DND-41 (cell line): ENCODE data around the gene LRP3.

Source experiments
- ATAC-seq: fragments of 200-7000 bp; cut with Tn5 transposase; 3 replicates; pipeline ENCODE4 v1.9.1; 2021; ENCODE audit warnings: low read depth; ENCODE audit not compliant: insufficient read depth
- DNase-seq: peaks from one replicate; pipeline ENCODE4 v3.0.0-alpha.2; 2020
- H2AFZ ChIP-seq: 2 replicates; pipeline ENCODE4 v1.6.0; 2012; ENCODE audit warnings: low read depth, low read length
- H3K27ac ChIP-seq: 2 replicates; pipeline ENCODE4 v1.5.1; 2012; ENCODE audit warnings: low read length, inconsistent platforms
- H3K27me3 ChIP-seq: fragments of 200-600 bp; sonication (generic); 2 replicates; pipeline ENCODE4 v1.6.0; 2012; ENCODE audit warnings: low read length, mild to moderate bottlenecking, inconsistent platforms; ENCODE audit not compliant: insufficient read depth, poor library complexity
- H3K36me3 ChIP-seq: 2 replicates; pipeline ENCODE4 v1.5.1; 2012; ENCODE audit warnings: low read length, inconsistent platforms; ENCODE audit not compliant: insufficient read depth
- H3K4me1 ChIP-seq: 2 replicates; pipeline ENCODE4 v1.5.1; 2012; ENCODE audit warnings: mild to moderate bottlenecking, low read length; ENCODE audit not compliant: insufficient read depth
- H3K4me2 ChIP-seq: 2 replicates; pipeline ENCODE4 v1.6.0; 2012; ENCODE audit warnings: mild to moderate bottlenecking, moderate library complexity, low read length, inconsistent platforms; ENCODE audit not compliant: insufficient read depth
- H3K4me3 ChIP-seq, 2 experiments: fragments of 200-600 bp in 1 of 2; shearing (Covaris generic) in 1 of 2; 2 replicates each; pipeline ENCODE4 v1.5.1; 2012 to 2016; ENCODE audit warnings: inconsistent platforms in 2 of 2, low read length in 2 of 2, mild to moderate bottlenecking in 2 of 2, low read depth in 1 of 2, moderate library complexity in 1 of 2
- H3K79me2 ChIP-seq: 2 replicates; pipeline ENCODE4 v1.6.0; 2012; ENCODE audit warnings: low read length, inconsistent platforms; ENCODE audit not compliant: insufficient read depth
- H3K9ac ChIP-seq: 2 replicates; pipeline ENCODE4 v1.6.0; 2012; ENCODE audit warnings: low read depth, mild to moderate bottlenecking, inconsistent platforms, low read length, moderate library complexity
- H3K9me3 ChIP-seq: 2 replicates; pipeline ENCODE4 v1.5.1; 2012; ENCODE audit warnings: low read length, moderate library complexity, mild to moderate bottlenecking, inconsistent platforms; ENCODE audit not compliant: insufficient read depth, severe bottlenecking
- H4K20me1 ChIP-seq: 2 replicates; pipeline ENCODE4 v1.6.0; 2012; ENCODE audit warnings: low read length; ENCODE audit not compliant: insufficient read depth
- CTCF ChIP-seq: IDR thresholded peaks from 2 replicates; pipeline ENCODE4 v1.5.1; 2012; ENCODE audit warnings: borderline replicate concordance, low read length, moderate library complexity, mild to moderate bottlenecking; ENCODE audit not compliant: poor library complexity, severe bottlenecking; ENCODE audit errors: extremely low read depth
- EZH2 ChIP-seq: IDR thresholded peaks from 3 replicates; pipeline ENCODE4 v1.6.1; 2012; ENCODE audit warnings: borderline replicate concordance, low read depth, mild to moderate bottlenecking, moderate library complexity, low read length, inconsistent platforms; ENCODE audit not compliant: severe bottlenecking

Gene LRP3

GRCh38 chr19:33201473-33201872 is 7.3 kb downstream of the LRP3 start:
- no peak for ATAC-seq
- TF ChIP-seq CTCF (no peak), EZH2 (no peak)

GRCh38 chr19:33201886-33202545 is 7.9 kb downstream of the LRP3 start:
- TF ChIP-seq CTCF (no peak), EZH2 (no peak)
- Histone ChIP-seq H3K79me2 (no peaks in the 10 kb centered on the region), H4K20me1 (no peaks in the 10 kb centered on the region; the same call in 1 of the 2 replicates), H2AFZ (no peak overlapping the region), H3K9me3 (no peaks in the 10 kb centered on the region), H3K27ac (no peak overlapping the region), H3K4me3 (no peak overlapping the region), H3K4me1 (no peaks in the 10 kb centered on the region), H3K27me3 (no peaks in the 10 kb centered on the region), H3K36me3 (no peaks in the 10 kb centered on the region), H3K4me2 (no peak overlapping the region), H3K9ac (no peak overlapping the region)
- no peak for DNase-seq
- no peak for ATAC-seq

More at GRCh38 chr19:33201473-33201872, 7.3 kb downstream of the LRP3 start:
- Histone ChIP-seq H3K9ac (no peak overlapping the region), H3K79me2 (no peaks in the 10 kb centered on the region), H3K36me3 (no peaks in the 10 kb centered on the region), H2AFZ (no peak overlapping the region), H4K20me1 (no peaks in the 10 kb centered on the region; the same call in 1 of the 2 replicates), H3K9me3 (no peaks in the 10 kb centered on the region), H3K4me2 (no peak overlapping the region), H3K27me3 (no peaks in the 10 kb centered on the region), H3K27ac (no peak overlapping the region), H3K4me3 (no peak overlapping the region), H3K4me1 (no peaks in the 10 kb centered on the region)
- no peak for DNase-seq

- no peaks in the 10 kb centered on the region for H3K36me3 ChIP-seq
- H4K20me1 ChIP-seq = no peaks in the 10 kb centered on the region; the same call in 1 of the 2 replicates
- H3K79me2 ChIP-seq = no peaks in the 10 kb centered on the region
- no peak overlapping the region for H3K9ac ChIP-seq
- TF ChIP-seq CTCF (no peak), EZH2 (no peak)
- H2AFZ ChIP-seq = no peak overlapping the region
- H3K4me2 ChIP-seq = no peak overlapping the region
- no peak for DNase-seq
- no peak for ATAC-seq
- H3K4me3 ChIP-seq = no peak overlapping the region
- H3K4me1 ChIP-seq = no peaks in the 10 kb centered on the region
- H3K27ac ChIP-seq = no peak overlapping the region
- no peaks in the 10 kb centered on the region for H3K27me3 ChIP-seq
- H3K9me3 ChIP-seq = no peaks in the 10 kb centered on the region
These were observed 8.7 kb downstream of the LRP3 start for GRCh38 chr19:33202546-33203507.
